SHP77 (cell line): ENCODE measurements around the gene PRPF19.
"Not testable (repeated sequence)": the region's sequence is repeated elsewhere in the genome, so short reads cannot be mapped to it uniquely, and the experiment has no call there.

Source experiments
- DNase-seq, 2 experiments: peaks; one replicate each; lab custom pipeline; 2025; lab: John Stamatoyannopoulos, UW

PRPF19 gene

GRCh38 chr11:60923326-60923725, 16.9 kb upstream of the PRPF19 start:
- no peak for DNase-seq

DNA sequence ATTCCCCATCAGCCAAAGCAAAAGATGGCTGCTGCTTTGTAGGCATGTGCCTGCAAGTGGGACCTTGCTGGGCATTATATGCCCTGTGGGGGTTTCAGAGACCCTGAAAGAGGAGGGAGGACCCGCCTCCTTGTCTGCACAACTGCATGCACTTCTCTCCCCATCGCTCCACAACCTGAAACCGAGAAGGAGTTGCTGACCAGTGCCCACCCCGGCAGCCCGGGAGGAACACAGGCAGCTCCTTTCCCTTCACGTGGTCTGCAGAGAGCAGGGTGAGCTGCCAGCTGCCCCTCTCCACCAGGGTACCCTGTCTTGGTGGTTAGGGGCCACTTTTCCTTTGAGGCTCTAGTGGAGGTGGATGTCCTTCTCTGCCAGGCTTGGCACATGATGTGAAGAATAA, 16.5 kb upstream of the PRPF19 start:
- no peak for DNase-seq

GRCh38 chr11:60921777-60922335, 15.5 kb upstream of the PRPF19 start:
- DNase-seq = no peak

- DNase-seq = no peak
These were observed 14.9 kb upstream of the PRPF19 start for GRCh38 chr11:60921259-60921658.

GRCh38 chr11:60919956-60920355, 13.6 kb upstream of the PRPF19 start:
- DNase-seq = no peak

DNA sequence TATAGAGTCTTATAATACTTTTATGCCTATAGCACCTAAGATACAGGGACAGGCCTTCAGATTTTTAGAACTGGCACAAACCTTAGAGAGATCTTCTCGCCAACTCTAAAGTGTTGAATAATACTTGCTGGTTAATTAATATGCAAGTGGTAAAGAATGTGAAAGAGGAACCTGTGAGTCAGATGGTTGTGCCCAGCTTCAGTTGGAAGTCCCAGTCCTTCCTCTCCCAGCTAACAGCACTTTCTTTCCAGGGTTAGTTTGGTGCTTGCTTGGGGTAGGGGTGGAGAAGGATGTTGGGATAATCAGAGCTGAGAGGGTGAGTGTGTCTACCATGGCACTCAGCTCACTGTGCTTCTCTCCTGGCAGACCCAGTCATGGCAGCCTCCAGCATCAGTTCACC, 12.9 kb upstream of the PRPF19 start:
- DNase-seq = no peak

GRCh38 chr11:60918939-60919265, 12.5 kb upstream of the PRPF19 start:
- no peak for DNase-seq

- no peak for DNase-seq
These were observed 12.0 kb upstream of the PRPF19 start for GRCh38 chr11:60918251-60918938.

DNA sequence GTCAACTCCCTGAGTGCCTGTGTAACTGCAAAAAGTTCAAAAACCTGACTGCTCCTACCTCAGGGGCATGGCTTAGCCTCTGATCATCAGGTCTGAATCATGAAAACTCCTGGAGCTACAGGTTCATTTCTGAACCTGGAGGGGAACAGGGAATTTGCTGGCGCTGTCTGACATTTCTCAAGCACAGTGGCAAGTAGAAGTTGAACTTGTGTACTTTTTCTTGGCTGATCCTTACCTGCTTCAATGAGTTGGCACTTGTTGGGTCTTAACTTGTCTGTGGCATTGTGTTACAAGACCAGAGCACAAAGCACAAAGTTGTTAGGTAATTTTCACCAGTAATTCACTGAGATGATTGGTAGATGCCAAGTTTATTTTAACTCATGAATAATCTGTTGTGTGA, 10.9 kb upstream of the PRPF19 start:
- no peak for DNase-seq

DNA sequence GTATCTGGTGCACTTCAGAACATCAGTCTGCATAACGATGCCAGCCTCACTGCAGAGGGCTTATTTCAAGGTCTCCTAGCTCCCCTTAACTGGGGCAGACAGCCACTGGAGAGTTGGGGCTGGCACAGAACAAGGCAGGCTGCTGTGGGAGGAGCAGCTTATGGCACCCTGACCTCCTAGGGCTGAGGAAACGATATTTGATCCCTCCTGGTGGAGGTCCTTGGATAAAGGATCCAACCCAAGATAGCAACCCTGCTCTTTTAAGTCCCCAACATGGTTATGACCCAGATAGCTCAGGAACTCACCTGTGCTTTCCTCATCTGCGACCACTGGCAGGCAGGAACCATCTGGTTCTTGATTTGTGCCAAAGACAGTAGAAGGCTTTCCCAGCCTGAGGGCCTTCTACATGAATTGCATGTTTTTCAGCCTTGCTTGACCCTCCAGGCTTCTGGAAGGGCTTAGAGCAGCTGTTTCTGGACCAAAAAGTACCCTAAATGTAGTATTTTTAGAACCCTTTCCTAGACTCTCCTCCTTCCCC, 10.4 kb upstream of the PRPF19 start:
- no peak for DNase-seq

- DNase-seq = no peak
These were observed 9.0 kb upstream of the PRPF19 start for GRCh38 chr11:60915248-60915914.

- no peak for DNase-seq
These were observed 8.4 kb upstream of the PRPF19 start for GRCh38 chr11:60914633-60915247.

DNA sequence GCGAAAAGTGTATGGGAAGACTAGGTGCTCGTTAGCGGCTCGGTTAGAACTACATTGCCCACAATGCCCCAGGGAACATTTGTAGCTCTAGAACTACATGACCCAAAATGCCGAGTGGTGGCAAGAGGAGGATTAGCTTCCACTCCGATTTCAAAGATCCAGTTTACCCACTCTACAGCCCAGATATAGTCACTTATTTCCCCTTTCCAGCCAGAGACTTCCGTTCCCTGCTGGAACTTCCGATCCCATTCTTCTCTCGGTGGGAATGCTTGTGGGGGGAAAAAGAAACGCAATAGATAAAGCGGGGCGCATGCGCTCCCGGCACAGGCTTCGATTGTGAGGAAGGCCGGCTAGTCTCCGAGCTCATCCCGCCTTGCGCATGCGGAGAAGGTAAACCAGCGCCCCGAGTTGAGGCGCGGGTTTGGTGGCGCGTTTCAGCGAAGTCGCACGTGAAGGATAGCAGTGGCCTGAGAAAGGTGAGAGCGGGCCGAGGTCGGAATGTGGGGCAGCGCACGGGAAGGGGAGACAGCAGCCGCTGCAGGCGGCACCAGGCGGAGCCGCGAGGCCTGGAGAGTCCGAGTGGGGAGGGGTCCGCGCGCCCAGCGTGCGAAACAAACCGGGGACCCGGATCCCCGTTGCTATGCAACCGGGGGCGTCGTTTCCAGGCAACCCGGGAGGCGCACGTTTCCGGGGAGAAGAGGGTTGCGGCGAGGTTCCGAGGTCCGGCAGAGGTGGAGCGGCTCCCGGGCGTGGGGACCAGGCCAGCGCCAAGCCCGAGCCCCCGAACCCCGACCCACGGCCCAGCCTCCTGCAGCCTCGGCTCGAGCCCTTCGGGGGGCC, 7.6 kb upstream of the PRPF19 start, which contains the start of gene TMEM109:
TSS of gene TMEM109 (plus strand) at position 366 of the 840 bp plus-strand sequence. CDS start 5,536 bp downstream, outside the sequence.
- DNase-seq = peak; percentile 63 to 74

DNA sequence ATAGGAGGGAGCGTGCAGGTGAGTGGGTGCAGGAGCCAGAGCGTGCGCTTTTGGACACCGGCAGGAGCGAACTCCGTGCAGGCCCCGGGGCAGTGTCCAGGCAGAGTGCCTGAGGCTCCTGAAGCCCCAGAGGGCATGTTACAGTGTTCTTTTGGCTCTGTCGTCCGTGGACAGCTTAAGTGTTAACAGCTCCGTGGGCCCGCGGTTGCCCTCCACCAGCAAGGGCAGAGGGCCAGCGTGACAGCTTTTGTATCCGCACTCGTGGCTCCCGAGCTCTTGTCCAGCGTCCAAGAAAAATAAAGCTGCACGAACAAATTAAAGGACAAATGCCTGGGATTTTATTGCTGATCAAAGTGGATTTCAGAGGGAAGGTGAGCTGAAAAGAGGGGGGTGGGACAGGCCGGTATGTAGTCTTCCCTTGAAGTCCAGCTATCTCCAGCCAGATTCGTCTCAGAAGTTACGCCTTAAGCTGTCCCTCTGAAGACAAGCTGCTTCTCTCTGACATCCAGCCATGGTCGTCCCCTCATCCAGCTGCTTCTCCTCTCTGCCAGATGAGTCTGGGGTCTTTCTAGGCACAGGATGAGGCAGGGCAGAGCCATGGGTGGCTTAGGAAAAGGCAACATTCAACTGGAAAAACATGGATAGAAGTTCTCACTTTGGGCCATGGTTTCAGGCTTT, 6.6 kb upstream of the PRPF19 start:
- no peak for DNase-seq

GRCh38 chr11:60912223-60912850, 6.0 kb upstream of the PRPF19 start:
- no peak for DNase-seq

GRCh38 chr11:60910711-60911380, 4.5 kb upstream of the PRPF19 start:
- DNase-seq = no peak

DNA sequence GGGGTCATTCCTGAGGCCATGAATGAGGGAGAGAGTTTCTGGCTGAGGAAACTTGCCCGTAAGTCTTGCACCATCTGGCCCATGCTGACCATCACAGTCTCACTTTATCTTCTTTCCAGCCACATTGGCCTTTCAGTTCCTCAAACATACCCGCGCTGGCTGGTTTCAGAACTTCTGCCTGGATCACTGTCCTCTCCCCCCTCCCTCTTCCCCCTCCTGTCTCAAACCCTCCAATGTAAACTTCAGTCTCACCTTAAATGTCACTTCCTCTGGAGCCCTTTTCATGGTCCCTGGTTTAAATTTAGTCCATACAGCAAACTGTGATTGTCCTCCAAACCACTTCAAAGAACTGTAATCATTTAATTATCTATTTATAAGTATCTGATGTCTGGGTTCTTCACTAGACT, 3.9 kb upstream of the PRPF19 start:
- no peak for DNase-seq

DNA sequence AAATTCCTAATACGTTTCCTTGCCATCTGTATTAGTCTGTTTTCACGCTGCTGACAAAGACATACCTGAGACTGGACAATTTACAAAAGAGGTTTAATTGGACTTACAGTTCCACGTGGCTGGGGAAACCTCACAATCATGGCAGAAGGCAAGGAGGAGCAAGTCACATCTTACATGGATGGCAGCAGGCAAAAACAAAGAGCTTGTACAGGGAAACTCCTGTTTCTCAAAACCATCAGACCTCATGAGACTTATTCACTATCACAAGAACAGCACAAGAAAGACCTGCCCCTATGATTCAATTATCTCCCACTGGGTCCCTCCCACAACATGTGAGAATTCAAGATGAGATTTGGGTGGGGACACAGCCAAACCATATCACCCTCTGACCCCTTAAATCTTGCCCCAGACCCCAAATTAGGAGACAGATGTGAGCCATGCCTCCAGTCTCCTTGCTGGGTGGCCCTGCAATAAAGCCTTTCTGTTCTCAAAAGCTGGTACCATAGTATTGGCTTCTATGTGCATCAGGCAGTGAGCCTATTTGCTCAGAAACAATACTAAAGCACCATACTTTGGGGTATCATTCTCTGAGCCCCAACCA, 3.4 kb upstream of the PRPF19 start:
- DNase-seq = not testable (repeated sequence)

DNA sequence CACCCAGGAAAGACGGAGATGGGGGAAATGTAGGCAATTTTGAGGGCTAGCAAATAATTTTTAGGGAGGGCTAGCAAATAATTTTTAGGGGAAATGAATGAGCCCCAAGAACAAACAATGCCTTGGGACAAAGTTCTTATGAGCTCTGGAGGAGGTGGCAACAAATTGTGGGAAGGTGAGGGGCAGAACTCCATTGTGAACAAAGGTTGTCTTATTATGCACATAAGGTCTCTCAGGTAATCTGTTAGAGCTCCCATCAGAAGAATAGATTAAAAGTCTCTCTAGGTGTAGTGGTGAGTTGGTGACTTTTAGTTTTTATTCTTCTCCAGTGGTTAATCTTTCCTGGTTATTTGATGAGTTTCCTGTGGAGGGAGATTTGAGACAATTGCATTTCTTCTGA, 2.4 kb upstream of the PRPF19 start:
- DNase-seq = no peak
